HepG2 (cell line): ENCODE measurements around the gene TNPO3. TPM values are rescaled to one million over a fixed set of nuclear protein-coding genes. Genes with fewer than 3 reads are reported as not detected.
A peak's percentile ranks its signal among the peaks of the same experiment; 100 is the strongest.

ENCODE experiments used
- AGO1 ChIP-seq: fragments of 200-400 bp; formaldehyde crosslinking; IDR thresholded peaks from 2 replicates; pipeline ENCODE4 v1.6.1; 2017; ENCODE audit warnings: mild to moderate bottlenecking, low read depth, low read length, moderate library complexity; ENCODE audit not compliant: poor library complexity, severe bottlenecking
- CAMTA2 ChIP-seq: sonication (generic); formaldehyde crosslinking; IDR thresholded peaks from 2 replicates; pipeline ENCODE4 v1.4.0; 2020; ENCODE audit warnings: mild to moderate bottlenecking, missing genetic modification reagents, borderline replicate concordance
- EHMT2 ChIP-seq: fragments of 200-600 bp; sonication (generic); IDR thresholded peaks from 2 replicates; pipeline ENCODE4 v1.7.0; 2017; ENCODE audit warnings: antibody characterized with exemption, low read depth, low read length, borderline replicate concordance
- FOXJ3 ChIP-seq: sonication (generic); formaldehyde crosslinking; IDR thresholded peaks from 2 replicates; pipeline ENCODE4 v1.4.0; 2020; ENCODE audit warnings: missing genetic modification reagents, mild to moderate bottlenecking, borderline replicate concordance
- GABPA ChIP-seq, 2 experiments: IDR thresholded peaks; 2 replicates each; pipeline ENCODE4 v1.6.1; 2011 to 2016; ENCODE audit warnings: low read depth in 2 of 2, low read length in 1 of 2, missing biosample characterization in 1 of 2, missing genetic modification characterization in 1 of 2
- HBP1 ChIP-seq: IDR thresholded peaks from 2 replicates; pipeline ENCODE4 v1.6.1; 2016; ENCODE audit warnings: low read depth, control low read depth
- IKZF1 ChIP-seq: fragments of 450-650 bp; IDR thresholded peaks from 2 replicates; pipeline ENCODE4 v1.7.1; 2016
- KMT2A ChIP-seq: sonication (generic); formaldehyde crosslinking; IDR thresholded peaks from 2 replicates; pipeline ENCODE4 v1.4.0; 2020; ENCODE audit warnings: missing genetic modification reagents
- MXD1 ChIP-seq: sonication (generic); formaldehyde crosslinking; IDR thresholded peaks from 2 replicates; pipeline ENCODE4 v1.4.0; 2020; ENCODE audit warnings: mild to moderate bottlenecking, missing genetic modification reagents
- NCOA1 ChIP-seq: sonication (generic); formaldehyde crosslinking; IDR thresholded peaks from 2 replicates; pipeline ENCODE4 v1.9.0; 2021; ENCODE audit warnings: missing genetic modification reagents
- PAX8 ChIP-seq: sonication (generic); formaldehyde crosslinking; IDR thresholded peaks from 2 replicates; pipeline ENCODE4 v1.8.0; 2022; ENCODE audit warnings: mild to moderate bottlenecking, missing genetic modification reagents, borderline replicate concordance
- PAXIP1 ChIP-seq: sonication (generic); formaldehyde crosslinking; conservative IDR thresholded peaks from 2 replicates; pipeline ENCODE4 v1.4.0; 2020; ENCODE audit warnings: mild to moderate bottlenecking, missing genetic modification reagents, moderate library complexity
- RFX3 ChIP-seq: IDR thresholded peaks from 2 replicates; pipeline ENCODE4 v1.6.1; 2016; ENCODE audit warnings: missing biosample characterization, missing genetic modification reagents
- SMC3 ChIP-seq: IDR thresholded peaks from 2 replicates; pipeline ENCODE4 v1.6.1; 2011; ENCODE audit warnings: low read length, improper control_type of control experiment
- SP4 ChIP-seq: sonication (generic); formaldehyde crosslinking; IDR thresholded peaks from 2 replicates; pipeline ENCODE4 v1.8.1; 2023; ENCODE audit warnings: mild to moderate bottlenecking, missing genetic modification reagents
- SUZ12 ChIP-seq: fragments of 150-350 bp; IDR thresholded peaks from 2 replicates; pipeline ENCODE4 v1.6.1; 2014; ENCODE audit warnings: low read depth, low read length
- ZFP36L2 ChIP-seq: sonication (generic); formaldehyde crosslinking; IDR thresholded peaks from 2 replicates; pipeline ENCODE4 v1.4.0; 2020; ENCODE audit warnings: missing genetic modification reagents
- ZHX1 ChIP-seq: sonication (generic); formaldehyde crosslinking; IDR thresholded peaks from 2 replicates; pipeline ENCODE4 v1.8.1; 2022; ENCODE audit warnings: low read depth, mild to moderate bottlenecking, missing genetic modification reagents
- ZMAT3 ChIP-seq: sonication (generic); formaldehyde crosslinking; conservative IDR thresholded peaks from 2 replicates; pipeline ENCODE4 v1.7.0; 2021; ENCODE audit warnings: missing genetic modification reagents
- ZNF234 ChIP-seq: sonication (generic); formaldehyde crosslinking; conservative IDR thresholded peaks from 2 replicates; pipeline ENCODE4 v1.5.1; 2020; ENCODE audit warnings: mild to moderate bottlenecking, missing genetic modification reagents
- ZNF256 ChIP-seq: sonication (generic); formaldehyde crosslinking; conservative IDR thresholded peaks from 2 replicates; pipeline ENCODE4 v1.4.0; 2020; ENCODE audit warnings: missing genetic modification reagents
- ZNF576 ChIP-seq: sonication (generic); formaldehyde crosslinking; IDR thresholded peaks from 2 replicates; pipeline ENCODE4 v1.4.0; 2020; ENCODE audit warnings: mild to moderate bottlenecking, missing genetic modification reagents
- ZNF580 ChIP-seq: IDR thresholded peaks from 2 replicates; pipeline ENCODE4 v1.6.1; 2016; ENCODE audit warnings: low read depth, borderline replicate concordance
- polyA plus RNA-seq, 8 experiments: library from polyadenylated mRNA; depleted of rRNA in 3 of 8; stranded (reverse) in 7 of 8; unstranded in 1 of 8; fragments of >200 nt; fragmentation: Illumina TruSeq in 4 of 8; extraction: Trizol in 4 of 8; gene quantifications; 2 replicates each; pipeline versions ENCODE4 v1.2.1 to v1.2.3, GENCODE V29; 2011 to 2016; ENCODE audit warnings: low read depth in 4 of 8, missing spikeins in 1 of 8, mixed read lengths in 1 of 8; ENCODE audit not compliant: insufficient read depth in 1 of 8
- total RNA-seq, 5 experiments: library from RNA; depleted of rRNA; stranded (reverse); fragments of >200 nt; fragmentation: Illumina TruSeq; extraction: Trizol; gene quantifications; 2 replicates each; pipeline ENCODE4 v1.2.3, GENCODE V29; 2016; ENCODE audit warnings: low read depth in 1 of 5

Gene TNPO3
- total and polyA plus RNA-seq, 2 of the 13 experiments (the other 11 are each of a cell fraction or from before 2014, with no cell fraction given) = 23.8 to 44.6 TPM

- TF ChIP-seq PAXIP1 (CRISPR knock-in tag) = no peak
- no peak for TF ChIP-seq MXD1
- no peak for TF ChIP-seq IKZF1
- no peak for TF ChIP-seq NCOA1 (CRISPR knock-in tag)
- no peak for TF ChIP-seq SP4
- TF ChIP-seq CAMTA2 (CRISPR knock-in tag) = no peak
- TF ChIP-seq FOXJ3 (CRISPR knock-in tag) = no peak
- TF ChIP-seq ZNF234 (CRISPR knock-in tag) = no peak
- no peak for TF ChIP-seq ZMAT3 (CRISPR knock-in tag)
- no peak for TF ChIP-seq PAX8 (CRISPR knock-in tag)
- TF ChIP-seq ZFP36L2 = no peak
- no peak for TF ChIP-seq RFX3 (CRISPR knock-in tag)
- no peak for TF ChIP-seq ZNF580 (CRISPR knock-in tag)
- TF ChIP-seq KMT2A (CRISPR knock-in tag) = no peak
- no peak for TF ChIP-seq AGO1
- TF ChIP-seq SUZ12 = no peak
- TF ChIP-seq EHMT2 = no peak
- peak; percentile 89 for TF ChIP-seq SMC3
- TF ChIP-seq ZHX1 (CRISPR knock-in tag) = no peak
- TF ChIP-seq ZNF576 (CRISPR knock-in tag) = no peak
- no peak for TF ChIP-seq ZNF256
- TF ChIP-seq GABPA (IDR thresholded peaks at IDR 0.05; ENCODE audit: low read depth, low read length) = no peak
- TF ChIP-seq GABPA (CRISPR knock-in tag; IDR thresholded peaks at IDR 0.05; ENCODE audit: low read depth) = peak; percentile 69
- TF ChIP-seq HBP1 (CRISPR knock-in tag) = no peak
Observed at GRCh38 chr7:129091484-129092002, 36.6 kb upstream of the TNPO3 start (continued).
